ENCODE measurements around the gene SETD6. TPM values are rescaled to one million over a fixed set of nuclear protein-coding genes. Genes with fewer than 3 reads are reported as not detected.

Gene SETD6
- total RNA-seq, 4 donors from 2014 or later: 30.8 to 40.2 (median 38.4) TPM

GRCh38 chr16:58508671-58509251 lies 6.6 kb upstream of the SETD6 start:
- Histone ChIP-seq H3K4me3 (no peak overlapping the region), H3K4me1 (peaks cover 0 to 7% of the 10 kb centered on the region in 2 donors), H3K36me3 (no peaks in the 10 kb centered on the region), H3K27me3 (no peaks in the 10 kb centered on the region), H3K27ac (no peak overlapping the region), H3K9me3 (no peaks in the 10 kb centered on the region)
- ATAC-seq (no peak), DNase-seq (peak in 1 of 2 donors; percentile 7)
- TF ChIP-seq POLR2A (IDR thresholded peaks at IDR 0.05): no peak
- TF ChIP-seq CTCF (IDR thresholded peaks at IDR 0.05 in 4 of 5, conservative IDR thresholded peaks at IDR 0.05 in 1 of 5): no peak
- in situ Hi-C loops (cut with MboI; ENCODE audit: low sequenced_read_pairs in 4 of 4): loop anchor here in 2 of 4 donors (25.0 kb wide), 2 partner anchors 154 to 229 kb away; partner anchors contain the start of gene GOT2 (in 1 of the 2)
- intact Hi-C loops (cut with DNase I; ENCODE audit: low total_unique reads): no loop called here

GRCh38 chr16:58509256-58510096 lies 5.8 kb upstream of the SETD6 start:
- ATAC-seq: no peak
- in situ Hi-C loops (cut with MboI; ENCODE audit: low sequenced_read_pairs in 4 of 4) (loop anchor here in 3 of 4 donors (10.0 to 25.0 kb wide), 3 partner anchors 115 to 228 kb away; partner anchors contain the start of genes CNOT1 (in 1 of the 3) and GOT2 (in 1 of the 3)), intact Hi-C loops (cut with DNase I; ENCODE audit: low total_unique reads) (loop anchor here (5.0 kb wide), 1 partner anchor 248 kb away; no protein-coding TSS in a partner anchor)
- Histone ChIP-seq H3K4me1 (peaks cover 3 to 9% of the 10 kb centered on the region in 2 donors), H3K9me3 (no peaks in the 10 kb centered on the region), H3K27me3 (no peaks in the 10 kb centered on the region), H3K27ac (no peak overlapping the region), H3K36me3 (no peaks in the 10 kb centered on the region), H3K4me3 (no peak overlapping the region)
- peak in 1 of 2 donors; percentile 8 for DNase-seq
- no peak for TF ChIP-seq CTCF (IDR thresholded peaks at IDR 0.05 in 4 of 5, conservative IDR thresholded peaks at IDR 0.05 in 1 of 5)
- TF ChIP-seq POLR2A (IDR thresholded peaks at IDR 0.05): no peak

GRCh38 chr16:58510097-58510775 lies 5.1 kb upstream of the SETD6 start:
- no peaks in the 10 kb centered on the region for H3K27me3 ChIP-seq
- in situ Hi-C loops (cut with MboI; ENCODE audit: low sequenced_read_pairs in 4 of 4): loop anchor here in 3 of 4 donors (10.0 to 25.0 kb wide), 3 partner anchors 115 to 227 kb away; partner anchors contain the start of genes CNOT1 (in 1 of the 3) and GOT2 (in 1 of the 3)
- H3K4me3 ChIP-seq: no peak overlapping the region
- ATAC-seq (no peak), DNase-seq (peak in 1 of 2 donors; percentile 9)
- no peaks in the 10 kb centered on the region for H3K36me3 ChIP-seq
- H3K27ac ChIP-seq: no peak overlapping the region
- H3K4me1 ChIP-seq: peaks cover 4 to 14% of the 10 kb centered on the region in 2 donors
- intact Hi-C loops (cut with DNase I; ENCODE audit: low total_unique reads): loop anchor here (5.0 kb wide), 1 partner anchor 247 kb away; no protein-coding TSS in a partner anchor
- no peak for TF ChIP-seq POLR2A (IDR thresholded peaks at IDR 0.05)
- no peak for TF ChIP-seq CTCF (IDR thresholded peaks at IDR 0.05 in 4 of 5, conservative IDR thresholded peaks at IDR 0.05 in 1 of 5)
- H3K9me3 ChIP-seq: no peaks in the 10 kb centered on the region

- peaks cover 4 to 14% of the 10 kb centered on the region in 2 donors for H3K4me1 ChIP-seq
- ATAC-seq (no peak), DNase-seq (no peak)
- intact Hi-C loops (cut with DNase I; ENCODE audit: low total_unique reads): loop anchor here (5.0 kb wide), 1 partner anchor 246 kb away; no protein-coding TSS in a partner anchor
- no peak overlapping the region for H3K4me3 ChIP-seq
- no peak for TF ChIP-seq CTCF (IDR thresholded peaks at IDR 0.05 in 4 of 5, conservative IDR thresholded peaks at IDR 0.05 in 1 of 5)
- TF ChIP-seq POLR2A (IDR thresholded peaks at IDR 0.05): no peak
- no peak overlapping the region for H3K27ac ChIP-seq
- H3K9me3 ChIP-seq: no peaks in the 10 kb centered on the region
- H3K36me3 ChIP-seq: no peaks in the 10 kb centered on the region
- H3K27me3 ChIP-seq: no peaks in the 10 kb centered on the region
- in situ Hi-C loops (cut with MboI; ENCODE audit: low sequenced_read_pairs in 4 of 4): loop anchor here in 3 of 4 donors (10.0 to 25.0 kb wide), 3 partner anchors 114 to 226 kb away; partner anchors contain the start of genes CNOT1 (in 1 of the 3) and GOT2 (in 1 of the 3)
Observed at GRCh38 chr16:58510776-58511628, 4.3 kb upstream of the SETD6 start.

Measured in gastrocnemius medialis (tissue), 4 donors.